Measurements from ENCODE around the gene CPS1.

DNA sequence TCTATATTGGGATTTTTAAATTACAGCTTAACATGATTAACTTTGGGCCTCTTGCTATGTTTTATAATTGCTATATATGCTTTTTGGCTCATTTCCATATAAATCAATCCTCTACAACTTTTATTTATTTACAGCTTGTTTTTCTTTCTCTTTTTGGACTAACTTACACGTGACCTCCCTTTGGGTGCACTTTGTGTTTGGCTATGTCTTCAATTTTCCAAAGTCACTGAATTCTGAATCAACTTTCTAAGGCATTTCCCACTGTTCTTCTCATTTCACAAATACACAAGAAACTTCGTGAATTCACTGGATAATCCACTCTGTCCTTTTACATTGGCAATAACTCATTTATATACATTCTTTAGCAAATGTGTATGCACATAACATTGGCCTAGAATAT is 5.4 kb upstream of the CPS1 start:
- TF ChIP-seq, protein P1, sequence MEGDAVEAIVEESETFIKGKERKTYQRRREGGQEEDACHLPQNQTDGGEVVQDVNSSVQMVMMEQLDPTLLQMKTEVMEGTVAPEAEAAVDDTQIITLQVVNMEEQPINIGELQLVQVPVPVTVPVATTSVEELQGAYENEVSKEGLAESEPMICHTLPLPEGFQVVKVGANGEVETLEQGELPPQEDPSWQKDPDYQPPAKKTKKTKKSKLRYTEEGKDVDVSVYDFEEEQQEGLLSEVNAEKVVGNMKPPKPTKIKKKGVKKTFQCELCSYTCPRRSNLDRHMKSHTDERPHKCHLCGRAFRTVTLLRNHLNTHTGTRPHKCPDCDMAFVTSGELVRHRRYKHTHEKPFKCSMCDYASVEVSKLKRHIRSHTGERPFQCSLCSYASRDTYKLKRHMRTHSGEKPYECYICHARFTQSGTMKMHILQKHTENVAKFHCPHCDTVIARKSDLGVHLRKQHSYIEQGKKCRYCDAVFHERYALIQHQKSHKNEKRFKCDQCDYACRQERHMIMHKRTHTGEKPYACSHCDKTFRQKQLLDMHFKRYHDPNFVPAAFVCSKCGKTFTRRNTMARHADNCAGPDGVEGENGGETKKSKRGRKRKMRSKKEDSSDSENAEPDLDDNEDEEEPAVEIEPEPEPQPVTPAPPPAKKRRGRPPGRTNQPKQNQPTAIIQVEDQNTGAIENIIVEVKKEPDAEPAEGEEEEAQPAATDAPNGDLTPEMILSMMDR (IDR thresholded peaks at IDR 0.05) = no peak
- TF ChIP-seq POLR2A (IDR thresholded peaks at IDR 0.05) = no peak
